Measurements from ENCODE around the gene TMEM123. TPM values are rescaled to one million over a fixed set of nuclear protein-coding genes. Genes with fewer than 3 reads are reported as not detected.

TMEM123 gene
- total and polyA plus RNA-seq, 2 of the 8 experiments (the other 6 are each of a cell fraction or from before 2014, with no cell fraction given), result 75.5 to 80.1 TPM

DNA sequence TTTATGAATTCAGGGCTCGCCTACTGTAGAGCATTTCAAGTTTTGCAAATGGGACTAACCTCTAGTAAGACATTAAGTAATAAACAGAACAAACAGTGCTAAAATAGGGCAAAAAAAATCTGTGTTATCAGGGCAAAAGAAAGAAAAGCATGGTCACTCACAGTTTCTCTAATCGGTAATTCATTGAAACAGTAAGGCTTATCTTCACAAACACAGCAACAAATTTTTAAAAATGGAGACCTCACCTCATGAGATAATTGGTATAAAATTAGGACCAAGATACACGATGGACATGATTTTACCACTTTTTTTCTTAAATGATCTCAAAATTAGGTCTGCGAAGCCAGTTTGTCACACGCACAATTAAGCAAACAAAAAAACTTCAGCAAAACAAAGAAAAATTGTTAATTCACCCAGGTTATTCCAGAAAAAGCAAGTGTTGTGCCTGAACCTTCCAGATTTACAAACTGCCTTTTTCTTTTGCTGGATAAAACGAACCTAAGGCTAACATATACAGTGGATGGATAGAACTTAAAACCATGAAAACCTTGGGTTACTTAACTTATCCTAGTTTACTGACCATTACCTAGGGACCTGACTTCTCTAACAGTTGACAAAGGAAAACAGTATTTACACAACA is 1.4 kb downstream of the TMEM123 start:
- POLR2A ChIA-PET (ENCODE audit: partially characterized antibody), result interaction anchor here (0.9 to 1.3 kb wide), 5 partner anchors 8 to 76 kb away, joined by 3 to 8 read pairs (median 4); no protein-coding TSS in a partner anchor
- WGBS, 2 experiments (ENCODE audit: extremely low coverage in 1 of 2, insufficient coverage in 1 of 2, insufficient read length in 1 of 2, insufficient replicate concordance in 2 of 2, low coverage in 1 of 2, low lambda C conversion rate in 2 of 2, missing lambda C conversion rate in 1 of 2), result 49% methylated on average over 6 of the region's 6 CpGs; no CpG with 5 or more reads in 1 of the 2 experiments
- TF ChIP-seq NRF1 (IDR thresholded peaks at IDR 0.05; ENCODE audit: low read depth, low read length) (no peak), SP2 (IDR thresholded peaks at IDR 0.05; ENCODE audit: low read length) (no peak), KDM4A (IDR thresholded peaks at IDR 0.05; ENCODE audit: low read depth, low read length, severe bottlenecking) (no peak), RBBP5 (IDR thresholded peaks at IDR 0.05; ENCODE audit: borderline replicate concordance, low read depth, low read length) (no peak), ASH2L (IDR thresholded peaks at IDR 0.05; ENCODE audit: low read length) (no peak), CEBPB (IDR thresholded peaks at IDR 0.05; ENCODE audit: low read depth, low read length) (no peak), BACH1 (IDR thresholded peaks at IDR 0.05; ENCODE audit: low read length) (no peak), HDAC2 (IDR thresholded peaks at IDR 0.05; ENCODE audit: borderline replicate concordance in 1 of 2, low read depth in 2 of 2, low read length in 2 of 2) (no peak), CBX5 (IDR thresholded peaks at IDR 0.05; ENCODE audit: low read depth, low read length) (no peak), MAFK (IDR thresholded peaks at IDR 0.05; ENCODE audit: low read depth, low read length) (no peak)
- TF ChIP-seq, protein P1, sequence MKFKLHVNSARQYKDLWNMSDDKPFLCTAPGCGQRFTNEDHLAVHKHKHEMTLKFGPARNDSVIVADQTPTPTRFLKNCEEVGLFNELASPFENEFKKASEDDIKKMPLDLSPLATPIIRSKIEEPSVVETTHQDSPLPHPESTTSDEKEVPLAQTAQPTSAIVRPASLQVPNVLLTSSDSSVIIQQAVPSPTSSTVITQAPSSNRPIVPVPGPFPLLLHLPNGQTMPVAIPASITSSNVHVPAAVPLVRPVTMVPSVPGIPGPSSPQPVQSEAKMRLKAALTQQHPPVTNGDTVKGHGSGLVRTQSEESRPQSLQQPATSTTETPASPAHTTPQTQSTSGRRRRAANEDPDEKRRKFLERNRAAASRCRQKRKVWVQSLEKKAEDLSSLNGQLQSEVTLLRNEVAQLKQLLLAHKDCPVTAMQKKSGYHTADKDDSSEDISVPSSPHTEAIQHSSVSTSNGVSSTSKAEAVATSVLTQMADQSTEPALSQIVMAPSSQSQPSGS (IDR thresholded peaks at IDR 0.05; ENCODE audit: low read length), result no peak

More for the DNA sequence above, 1.4 kb downstream of the TMEM123 start:
- Histone ChIP-seq H2BK15ac (ENCODE audit: low read length) (no peak overlapping the region), H3K27me3 (replicated peaks in 1 of 4; ENCODE audit: control insufficient read depth in 3 of 4, extremely low read depth in 1 of 4, insufficient read depth in 3 of 4, low read length in 3 of 4) (peaks cover 0 to 15% (median 3%) of the 10 kb centered on the region in 4 experiments; a peak in 4 of 7 replicates), H3K56ac (replicated peaks; ENCODE audit: insufficient read length, low read depth, low read length) (no peak overlapping the region), H2AFZ (ENCODE audit: low read length) (no peak overlapping the region), H4K20me1 (replicated peaks in 1 of 2; ENCODE audit: control insufficient read depth in 1 of 2, insufficient read depth in 2 of 2, low read length in 2 of 2) (peaks cover 14 to 15% of the 10 kb centered on the region in 2 experiments), H3K4me1 (replicated peaks in 1 of 4; ENCODE audit: control insufficient read depth in 3 of 4, insufficient read depth in 4 of 4, low read length in 3 of 4) (peaks cover 3 to 23% (median 16%) of the 10 kb centered on the region in 4 experiments; a peak in 4 of 7 replicates), H2AK5ac (ENCODE audit: low read depth, low read length) (no peak overlapping the region), H3K4me2 (ENCODE audit: insufficient read depth in 1 of 2, low read depth in 2 of 2, low read length in 2 of 2) (peak overlapping the region; percentile 74 to 78), H3K14ac (ENCODE audit: insufficient read length) (no peak overlapping the region), H2BK20ac (ENCODE audit: low read length) (no peak overlapping the region), H4K8ac (ENCODE audit: extremely low read depth, insufficient read depth, low read length) (no peak overlapping the region), H3K79me2 (ENCODE audit: control insufficient read depth in 1 of 2, insufficient read depth in 2 of 2, low read length in 2 of 2) (peaks cover 0 to 39% of the 10 kb centered on the region in 2 experiments; a peak in 2 of 4 replicates), H4K91ac (replicated peaks; ENCODE audit: insufficient read length, low read length) (no peak overlapping the region), H3K79me1 (ENCODE audit: low read depth, low read length) (no peaks in the 10 kb centered on the region), H2BK5ac (ENCODE audit: low read depth, low read length) (no peak overlapping the region), H3K23me2 (ENCODE audit: low read depth, low read length) (peaks cover 16% of the 10 kb centered on the region; the same call in 1 of the 2 replicates), H2BK120ac (replicated peaks; ENCODE audit: low read depth, low read length) (no peak overlapping the region), H4K5ac (ENCODE audit: insufficient read length, low read depth, low read length) (no peak overlapping the region), H3K36me3 (ENCODE audit: control insufficient read depth in 2 of 4, insufficient read depth in 4 of 4, low read length in 3 of 4) (peaks cover 0 to 5% (median 2%) of the 10 kb centered on the region in 4 experiments; a peak in 2 of 8 replicates), H3K23ac (ENCODE audit: insufficient read length) (no peak overlapping the region), H3K9ac (replicated peaks in 1 of 4; ENCODE audit: extremely low read depth in 1 of 4, low read depth in 3 of 4, low read length in 3 of 4) (peak overlapping the region in 3 of 4 experiments; percentile 11 to 85 (median 81); a peak in 6 of 7 replicates), H3K4ac (replicated peaks; ENCODE audit: insufficient read length, low read depth, low read length) (no peak overlapping the region), H2BK12ac (ENCODE audit: low read depth, low read length) (no peak overlapping the region), H3K27ac (ENCODE audit: low read depth, low read length) (no peak overlapping the region), H3K9me3 (ENCODE audit: insufficient read depth in 2 of 2, low read depth in 1 of 2, low read length in 1 of 2) (no peaks in the 10 kb centered on the region), H3K18ac (ENCODE audit: extremely low read depth, low read length) (no peak overlapping the region), H3K4me3 (ENCODE audit: extremely low read depth in 1 of 4, insufficient read depth in 2 of 4, low read depth in 3 of 4, low read length in 4 of 4) (peak overlapping the region; percentile 72 to 84 (median 78))
- CTCF ChIA-PET (ENCODE audit: partially characterized antibody), result interaction anchor here (0.6 to 1.2 kb wide), 3 partner anchors 41 to 293 kb away, joined by 3 to 10 read pairs (median 3); no protein-coding TSS in a partner anchor
- DNase-seq (ENCODE audit: low read depth in 1 of 2, low spot score in 2 of 2) (no peak), FAIRE-seq (no peak)
